Kidney epithelial cell (primary cell): ENCODE results near the gene DBNL. TPM values are rescaled to one million over a fixed set of nuclear protein-coding genes. Genes with fewer than 3 reads are reported as not detected.

ENCODE experiments used
- DNase-seq: peaks from one replicate; pipeline ENCODE4 v3.0.0-alpha.2; 2010; ENCODE audit warnings: low read depth
- H3K27me3 ChIP-seq: 2 replicates; pipeline ENCODE4 v1.6.0; 2011; ENCODE audit warnings: low read length; ENCODE audit not compliant: control insufficient read depth, insufficient read depth
- H3K36me3 ChIP-seq: 2 replicates; pipeline ENCODE4 v1.5.1; 2011; ENCODE audit warnings: low read length; ENCODE audit not compliant: control insufficient read depth, insufficient read depth
- H3K4me3 ChIP-seq: 2 replicates; pipeline ENCODE4 v1.5.1; 2011; ENCODE audit warnings: low read depth, mild to moderate bottlenecking, control low read depth, low read length
- CTCF ChIP-seq: IDR thresholded peaks from 2 replicates; pipeline ENCODE4 v1.5.1; 2011; ENCODE audit warnings: mild to moderate bottlenecking, moderate library complexity, low read length, control low read depth, inconsistent platforms; ENCODE audit not compliant: insufficient read depth, poor library complexity, severe bottlenecking
- total RNA-seq: library from RNA; depleted of rRNA; stranded (reverse); fragments of >200 nt; gene quantifications from 2 replicates; pipeline ENCODE4 v1.2.3, GENCODE V29; 2015

The DBNL gene
- total RNA-seq, 1 donor from 2014 or later = 120 TPM

- Histone ChIP-seq H3K27me3 (no peaks in the 10 kb centered on the region), H3K36me3 (peaks cover 2% of the 10 kb centered on the region), H3K4me3 (peak overlapping the region; percentile 88)
- TF ChIP-seq CTCF = no peak
- DNase-seq = no peak
These were observed 918 bp downstream of the DBNL start for GRCh38 chr7:44045226-44046014.

- DNase-seq = no peak
- Histone ChIP-seq H3K36me3 (peaks cover 3% of the 10 kb centered on the region), H3K4me3 (no peak overlapping the region), H3K27me3 (no peaks in the 10 kb centered on the region)
- TF ChIP-seq CTCF = no peak
These were observed 2.0 kb downstream of the DBNL start for GRCh38 chr7:44046321-44047061.

GRCh38 chr7:44048031-44048795 is 3.7 kb downstream of the DBNL start:
- no peak for TF ChIP-seq CTCF
- peaks cover 3% of the 10 kb centered on the region for H3K36me3 ChIP-seq
- no peaks in the 10 kb centered on the region for H3K27me3 ChIP-seq
- H3K4me3 ChIP-seq = no peak overlapping the region
- no peak for DNase-seq

GRCh38 chr7:44050121-44050914 is 5.8 kb downstream of the DBNL start:
- Histone ChIP-seq H3K4me3 (no peak overlapping the region), H3K27me3 (no peaks in the 10 kb centered on the region), H3K36me3 (peaks cover 3% of the 10 kb centered on the region)
- DNase-seq = no peak
- no peak for TF ChIP-seq CTCF

GRCh38 chr7:44050915-44051560 is 6.5 kb downstream of the DBNL start:
- peaks cover 3% of the 10 kb centered on the region for H3K36me3 ChIP-seq
- no peak for DNase-seq
- no peak overlapping the region for H3K4me3 ChIP-seq
- no peak for TF ChIP-seq CTCF
- no peaks in the 10 kb centered on the region for H3K27me3 ChIP-seq
